SU-DHL-6 (cell line): ENCODE results near the gene GRM2.

Source experiments
- H2AFZ ChIP-seq: fragments of 200-600 bp; sonication (generic); 2 replicates; pipeline ENCODE4 v1.6.1; 2014; ENCODE audit warnings: low read depth, mild to moderate bottlenecking, moderate library complexity, mixed read lengths, antibody characterized with exemption, low read length; ENCODE audit not compliant: severe bottlenecking
- H3F3A ChIP-seq: fragments of 200-600 bp; shearing (Covaris generic); 2 replicates; pipeline ENCODE4 v1.6.0; 2016; ENCODE audit warnings: antibody characterized with exemption, mild to moderate bottlenecking; ENCODE audit not compliant: insufficient read depth
- H3K27ac ChIP-seq: fragments of 200-600 bp; sonication (generic); 2 replicates; pipeline ENCODE4 v1.5.1; 2016; ENCODE audit warnings: low read depth, mild to moderate bottlenecking, low read length, moderate library complexity, mixed read lengths
- H3K27me3 ChIP-seq: fragments of 200-600 bp; sonication (generic), shearing (Covaris generic); 2 replicates; pipeline ENCODE4 v1.6.0; 2014; ENCODE audit warnings: mild to moderate bottlenecking, low read length
- H3K36me3 ChIP-seq: fragments of 200-600 bp; sonication (generic); 2 replicates; pipeline ENCODE4 v1.6.1; 2014; ENCODE audit warnings: mild to moderate bottlenecking, low read length, mixed read lengths
- H3K4me2 ChIP-seq: fragments of 300-600, 200-600 bp; shearing (Covaris generic), sonication (generic); 2 replicates; pipeline ENCODE4 v1.6.0; 2014; ENCODE audit warnings: low read length, low read depth, mild to moderate bottlenecking; ENCODE audit not compliant: poor library complexity, severe bottlenecking
- H3K4me3 ChIP-seq: fragments of 200-600 bp; sonication (generic); 2 replicates; pipeline ENCODE4 v1.5.1; 2014; ENCODE audit warnings: antibody characterized with exemption, low read length, mild to moderate bottlenecking, mixed read lengths; ENCODE audit not compliant: insufficient read depth, poor library complexity, severe bottlenecking
- H3K79me2 ChIP-seq: fragments of 200-600 bp; sonication (generic); 2 replicates; pipeline ENCODE4 v1.6.1; 2014; ENCODE audit warnings: mild to moderate bottlenecking, low read length, moderate library complexity; ENCODE audit not compliant: insufficient read depth
- H3K9ac ChIP-seq: fragments of 200-600 bp; sonication (generic); 2 replicates; pipeline ENCODE4 v1.7.0; 2014; ENCODE audit warnings: mild to moderate bottlenecking, low read length
- H3K9me2 ChIP-seq: fragments of 200-600 bp; sonication (generic); replicated peaks from 2 replicates; pipeline ENCODE4 v1.6.1; 2014; ENCODE audit warnings: low read length; ENCODE audit not compliant: insufficient read depth
- H3K9me3 ChIP-seq: fragments of 200-600 bp; sonication (generic); 2 replicates; pipeline ENCODE4 v1.6.1; 2014; ENCODE audit warnings: low read length, mixed read lengths; ENCODE audit not compliant: insufficient read depth
- H4K20me1 ChIP-seq: fragments of 200-600 bp; sonication (generic); 2 replicates; pipeline ENCODE4 v1.6.1; 2014; ENCODE audit warnings: low read depth, mild to moderate bottlenecking, antibody characterized with exemption, low read length, moderate library complexity, mixed read lengths
- EZH2phosphoT487 ChIP-seq: fragments of 200-600 bp; sonication (generic), shearing (Covaris generic); conservative IDR thresholded peaks from 2 replicates; pipeline ENCODE4 v1.6.1; 2018; ENCODE audit warnings: mild to moderate bottlenecking, antibody characterized with exemption, low read length, moderate library complexity, mixed read lengths
- TF ChIP-seq, protein P1 (sequence below): fragments of 200-600 bp; sonication (generic); IDR thresholded peaks from one replicate; pipeline ENCODE4 v1.5.1; 2017; ENCODE audit warnings: antibody characterized with exemption, mild to moderate bottlenecking, low read length, moderate library complexity; ENCODE audit not compliant: insufficient read depth, poor library complexity, severe bottlenecking

The GRM2 gene

DNA sequence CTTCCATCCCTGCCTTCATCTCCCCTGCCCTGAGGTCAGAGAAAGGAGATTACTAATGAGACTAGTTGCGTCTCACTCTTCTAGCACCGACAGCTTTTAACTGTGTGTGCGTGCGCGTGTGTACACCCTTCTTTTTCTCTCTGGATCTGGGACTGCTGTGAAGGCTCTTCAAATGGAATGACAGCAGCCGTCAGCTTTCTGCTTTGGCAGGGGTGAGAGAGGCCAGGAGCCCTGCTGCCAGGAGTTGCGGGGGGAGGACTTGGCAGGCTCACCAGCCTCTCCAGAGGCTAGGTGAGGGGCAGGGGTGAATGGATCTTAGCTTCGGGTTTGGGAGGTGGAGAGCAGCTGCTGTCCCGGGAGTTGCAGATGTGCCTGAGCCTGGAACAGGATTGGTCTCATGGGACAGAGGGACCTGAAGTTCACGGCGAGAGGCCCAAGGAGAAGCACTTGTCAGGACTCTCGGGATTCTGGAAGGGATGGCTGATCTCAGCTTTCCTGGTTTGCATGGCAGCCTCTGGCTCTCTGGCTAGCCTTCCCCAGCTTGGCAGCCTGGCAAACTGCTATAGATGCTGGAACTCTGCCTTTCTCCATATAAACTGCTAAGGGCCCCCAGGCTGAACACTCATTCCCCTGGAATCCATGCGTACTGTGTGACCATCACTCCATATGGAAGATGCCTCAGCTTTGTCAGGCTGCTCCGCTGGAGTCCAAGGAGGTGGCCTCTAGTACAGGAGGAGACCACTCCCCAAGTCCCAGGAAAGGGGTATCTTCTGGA is 19.2 kb upstream of the GRM2 start:
- Histone ChIP-seq H3K79me2 (peaks cover 3% of the 10 kb centered on the region; the same call in 1 of the 2 replicates), H3K4me3 (no peak overlapping the region), H3K27ac (no peak overlapping the region), H3K9ac (no peak overlapping the region), H3K9me2 (no peaks in the 10 kb centered on the region), H3K27me3 (no peaks in the 10 kb centered on the region), H4K20me1 (no peaks in the 10 kb centered on the region), H3F3A (no peaks in the 10 kb centered on the region), H3K4me2 (no peak overlapping the region), H2AFZ (no peak overlapping the region), H3K36me3 (no peaks in the 10 kb centered on the region), H3K9me3 (no peaks in the 10 kb centered on the region)
- no peak for TF ChIP-seq EZH2phosphoT487
- TF ChIP-seq, protein P1, sequence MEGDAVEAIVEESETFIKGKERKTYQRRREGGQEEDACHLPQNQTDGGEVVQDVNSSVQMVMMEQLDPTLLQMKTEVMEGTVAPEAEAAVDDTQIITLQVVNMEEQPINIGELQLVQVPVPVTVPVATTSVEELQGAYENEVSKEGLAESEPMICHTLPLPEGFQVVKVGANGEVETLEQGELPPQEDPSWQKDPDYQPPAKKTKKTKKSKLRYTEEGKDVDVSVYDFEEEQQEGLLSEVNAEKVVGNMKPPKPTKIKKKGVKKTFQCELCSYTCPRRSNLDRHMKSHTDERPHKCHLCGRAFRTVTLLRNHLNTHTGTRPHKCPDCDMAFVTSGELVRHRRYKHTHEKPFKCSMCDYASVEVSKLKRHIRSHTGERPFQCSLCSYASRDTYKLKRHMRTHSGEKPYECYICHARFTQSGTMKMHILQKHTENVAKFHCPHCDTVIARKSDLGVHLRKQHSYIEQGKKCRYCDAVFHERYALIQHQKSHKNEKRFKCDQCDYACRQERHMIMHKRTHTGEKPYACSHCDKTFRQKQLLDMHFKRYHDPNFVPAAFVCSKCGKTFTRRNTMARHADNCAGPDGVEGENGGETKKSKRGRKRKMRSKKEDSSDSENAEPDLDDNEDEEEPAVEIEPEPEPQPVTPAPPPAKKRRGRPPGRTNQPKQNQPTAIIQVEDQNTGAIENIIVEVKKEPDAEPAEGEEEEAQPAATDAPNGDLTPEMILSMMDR, result no peak

DNA sequence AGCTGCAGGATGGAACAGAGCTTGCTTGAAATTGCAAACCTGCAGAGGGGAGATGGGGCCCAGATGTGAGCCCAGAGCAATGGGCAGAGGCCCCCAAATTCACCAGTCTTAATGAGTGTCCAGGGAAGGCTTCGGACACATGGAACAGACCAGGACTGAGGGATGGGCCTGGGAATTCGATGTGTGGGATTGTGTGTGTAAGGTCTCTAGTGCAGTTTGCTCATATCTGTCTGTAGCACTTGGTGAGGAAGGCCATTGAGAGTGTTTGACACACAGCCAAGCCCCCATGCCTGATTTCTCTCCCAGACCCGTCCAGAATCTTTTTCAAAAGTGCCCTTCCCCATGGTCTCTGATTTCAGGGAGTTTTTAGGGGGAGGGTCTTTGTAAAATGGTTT is 18.7 kb upstream of the GRM2 start:
- TF ChIP-seq, protein P1, result no peak
- TF ChIP-seq EZH2phosphoT487, result no peak
- H3K36me3 ChIP-seq, result no peaks in the 10 kb centered on the region
- no peak overlapping the region for H3K4me2 ChIP-seq
- no peak overlapping the region for H3K27ac ChIP-seq
- H3F3A ChIP-seq, result no peaks in the 10 kb centered on the region
- no peaks in the 10 kb centered on the region for H4K20me1 ChIP-seq
- no peak overlapping the region for H2AFZ ChIP-seq
- H3K9ac ChIP-seq, result no peak overlapping the region
- H3K9me2 ChIP-seq, result no peaks in the 10 kb centered on the region
- no peaks in the 10 kb centered on the region for H3K79me2 ChIP-seq
- H3K4me3 ChIP-seq, result no peak overlapping the region
- H3K9me3 ChIP-seq, result no peaks in the 10 kb centered on the region
- no peaks in the 10 kb centered on the region for H3K27me3 ChIP-seq

GRCh38 chr3:51691021-51691420 is 15.8 kb upstream of the GRM2 start:
- no peak overlapping the region for H3K27ac ChIP-seq
- H3F3A ChIP-seq, result no peaks in the 10 kb centered on the region
- no peaks in the 10 kb centered on the region for H3K27me3 ChIP-seq
- no peaks in the 10 kb centered on the region for H3K9me2 ChIP-seq
- H3K9me3 ChIP-seq, result no peaks in the 10 kb centered on the region
- no peak overlapping the region for H3K4me2 ChIP-seq
- no peaks in the 10 kb centered on the region for H3K36me3 ChIP-seq
- H4K20me1 ChIP-seq, result no peaks in the 10 kb centered on the region
- no peak overlapping the region for H3K9ac ChIP-seq
- no peak overlapping the region for H3K4me3 ChIP-seq
- no peaks in the 10 kb centered on the region for H3K79me2 ChIP-seq
- H2AFZ ChIP-seq, result no peak overlapping the region
- no peak for TF ChIP-seq EZH2phosphoT487
- TF ChIP-seq, protein P1, result no peak
